Iris pigment epithelial cell (primary cell): ENCODE results near the gene UHRF1.

ENCODE experiments used
- DNase-seq: peaks from one replicate; pipeline ENCODE4 v3.0.0-alpha.2; 2011; ENCODE audit warnings: low read depth

UHRF1 gene

DNA sequence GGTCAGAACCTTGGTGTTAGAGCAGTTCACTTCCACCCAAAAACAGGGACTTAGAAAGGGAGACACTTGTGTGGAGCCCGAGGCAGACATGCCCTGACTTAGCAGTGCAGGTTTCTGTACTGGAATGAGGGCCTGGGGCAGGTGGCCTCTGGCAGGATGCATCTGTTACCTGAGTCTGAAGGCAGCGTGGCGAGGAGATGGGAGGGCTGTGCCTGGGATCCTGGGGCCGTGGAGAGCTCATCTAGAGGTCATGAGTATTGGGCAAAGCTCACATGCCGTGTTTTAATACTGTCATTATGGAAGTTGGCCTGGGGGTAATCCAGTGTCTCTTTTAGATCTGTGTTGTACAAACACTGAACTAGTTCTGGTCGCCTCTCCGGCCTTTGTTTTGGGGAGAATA is 81.0 kb downstream of the UHRF1 start:
- no peak for DNase-seq

GRCh38 chr19:4991538-4991937 is 82.2 kb downstream of the UHRF1 start:
- no peak for DNase-seq

- DNase-seq: no peak
Observed at GRCh38 chr19:4991996-4992698, 82.8 kb downstream of the UHRF1 start.

DNA sequence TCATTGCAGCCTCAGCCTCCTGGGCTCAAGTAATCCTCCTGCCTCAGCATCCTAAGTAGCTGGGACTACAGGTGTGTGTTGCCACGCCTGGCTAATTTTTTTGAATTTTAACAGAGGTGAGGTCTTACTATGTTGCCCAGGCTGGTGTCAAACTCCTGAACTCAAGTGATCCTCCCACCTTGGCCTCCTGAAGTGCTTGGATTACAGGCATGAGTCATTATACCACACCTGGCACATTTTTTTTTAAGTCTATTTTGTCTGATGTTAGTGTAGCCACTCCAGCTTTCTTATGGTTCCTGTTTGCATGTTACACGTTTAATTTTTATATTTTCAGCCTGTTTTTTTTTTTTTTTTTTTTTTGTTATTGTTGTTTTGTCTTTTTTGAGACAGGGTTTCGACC is 84.4 kb downstream of the UHRF1 start:
- DNase-seq: no peak

- no peak for DNase-seq
Observed at GRCh38 chr19:4996701-4997100, 87.4 kb downstream of the UHRF1 start.

DNA sequence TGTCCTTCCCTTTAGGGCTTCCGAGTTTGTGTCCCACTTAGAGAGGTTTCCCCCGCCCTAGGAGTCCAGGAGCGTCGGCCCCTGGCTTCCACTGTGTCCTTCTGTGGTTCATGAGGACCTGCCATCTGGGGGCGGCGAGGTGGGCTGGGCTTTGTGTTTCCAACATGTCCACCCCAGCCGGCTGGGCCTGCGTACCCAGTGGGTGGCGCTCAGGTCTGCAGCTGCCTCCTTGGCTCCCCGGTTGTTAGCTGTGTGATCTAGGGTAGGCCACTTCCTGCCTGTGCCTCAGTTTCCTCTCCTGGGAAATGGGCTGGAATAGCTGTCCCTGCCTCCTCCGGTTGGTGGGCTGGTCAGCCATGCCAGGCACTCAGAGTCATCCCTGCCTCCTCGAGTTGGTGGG is 88.0 kb downstream of the UHRF1 start:
- DNase-seq: no peak

DNA sequence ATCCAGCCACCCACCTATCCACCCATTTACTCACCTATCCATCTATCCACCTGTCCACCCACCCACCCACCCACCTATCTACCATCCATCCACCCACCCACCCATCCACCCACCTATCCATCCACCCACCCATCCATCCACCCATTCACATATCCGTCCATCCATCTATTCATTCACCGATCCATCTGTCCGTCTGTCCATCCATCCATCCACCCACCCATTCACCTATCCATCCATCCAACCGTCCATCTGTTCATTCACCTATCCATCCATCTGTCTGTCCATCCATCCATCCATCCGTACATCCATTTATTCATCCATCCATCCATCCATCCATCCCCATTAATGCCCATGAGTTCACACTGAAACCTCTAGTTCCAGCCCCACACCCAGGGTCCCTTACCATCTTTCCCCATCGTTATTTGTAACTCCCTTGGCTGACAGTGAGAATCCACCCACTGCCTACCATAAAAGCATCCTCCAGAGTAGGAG is 90.9 kb downstream of the UHRF1 start:
- DNase-seq: no peak

GRCh38 chr19:5001615-5002014 is 92.3 kb downstream of the UHRF1 start:
- peak; percentile 73 for DNase-seq

DNA sequence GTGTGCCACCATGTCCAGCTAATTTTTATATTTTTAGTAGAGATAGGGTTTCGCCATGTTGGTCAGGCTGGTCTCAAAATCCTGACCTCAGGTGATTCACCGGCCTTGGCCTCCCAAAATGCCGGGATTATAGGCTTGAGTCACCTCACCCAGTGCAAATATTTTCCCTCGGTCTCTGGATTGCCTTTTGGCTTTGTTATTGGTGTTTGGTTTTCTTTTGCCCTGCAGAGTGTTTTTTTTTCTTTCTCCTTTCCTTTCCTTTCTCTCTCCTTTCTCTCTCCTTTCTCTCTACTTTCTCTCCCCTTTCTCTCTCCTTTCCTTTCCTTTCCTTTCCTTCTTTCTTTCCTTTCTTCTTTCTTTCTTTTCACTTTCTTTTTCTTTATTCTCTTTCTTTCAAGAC is 92.8 kb downstream of the UHRF1 start:
- DNase-seq: peak; percentile 69

- no peak for DNase-seq
Observed at GRCh38 chr19:5003781-5004180, 94.5 kb downstream of the UHRF1 start.

DNA sequence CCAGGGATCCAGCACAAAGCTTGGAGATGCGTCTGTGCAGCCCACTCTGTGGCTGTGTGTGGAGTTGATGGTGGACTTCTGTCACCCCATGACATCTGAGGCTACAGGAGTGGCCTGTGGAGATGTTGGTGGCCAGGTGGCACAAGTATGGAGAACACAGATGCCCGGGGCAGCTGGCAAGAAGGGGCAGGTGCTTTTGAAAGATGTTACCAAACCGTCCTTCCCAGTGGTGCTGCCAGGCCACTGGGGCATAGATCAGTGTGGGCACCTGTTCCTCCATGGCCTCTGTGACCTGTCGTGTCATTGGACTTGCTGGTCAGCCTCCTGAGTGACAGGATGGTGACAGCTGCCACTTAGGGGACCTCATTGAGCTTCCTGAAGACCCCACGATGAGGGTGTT is 95.8 kb downstream of the UHRF1 start:
- no peak for DNase-seq

- DNase-seq: peak; percentile 44
Observed at GRCh38 chr19:5006201-5006600, 96.9 kb downstream of the UHRF1 start.

DNA sequence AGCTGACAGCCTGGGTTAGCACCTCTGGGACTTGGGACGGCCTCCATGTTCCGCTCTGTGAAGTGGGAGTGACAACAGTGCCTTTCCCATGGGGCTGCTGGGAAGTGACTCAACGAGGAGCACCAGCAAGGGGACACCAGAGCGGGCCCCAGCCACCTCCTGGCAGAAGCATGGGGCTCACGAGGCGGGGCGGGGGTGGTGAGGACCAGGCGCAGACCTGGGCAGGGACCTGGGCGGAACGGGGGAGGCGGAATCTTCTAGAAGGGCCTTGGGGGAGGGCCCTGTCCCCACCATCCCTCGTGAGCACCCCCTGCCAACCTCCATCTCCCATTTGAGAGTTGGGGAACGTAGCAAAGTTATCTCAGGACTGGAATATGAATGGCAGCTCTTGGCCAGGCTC is 97.5 kb downstream of the UHRF1 start:
- DNase-seq: no peak
